GM19467 (cell line): Measurements from ENCODE around the gene CTBP2.
"Not testable (repeated sequence)": the region's sequence is repeated elsewhere in the genome, so short reads cannot be mapped to it uniquely, and the experiment has no call there.

Experiments
- ATAC-seq: cut with Tn5 transposase; IDR thresholded peaks from one replicate; pipeline ENCODE4 v1.9.1; 2021; ENCODE audit warnings: mild to moderate bottlenecking, moderate library complexity; ENCODE audit not compliant: unreplicated experiment

The CTBP2 gene

GRCh38 chr10:125089469-125089868 lies 70.9 kb downstream of the CTBP2 start:
- ATAC-seq: no peak

- no peak for ATAC-seq
Measured at GRCh38 chr10:125087897-125088215, 72.5 kb downstream of the CTBP2 start.

- ATAC-seq: no peak
Measured at GRCh38 chr10:125087191-125087896, 73.0 kb downstream of the CTBP2 start.

- no peak for ATAC-seq
Measured at GRCh38 chr10:125086691-125087090, 73.7 kb downstream of the CTBP2 start.

- ATAC-seq: no peak
Measured at GRCh38 chr10:125085258-125086054, 74.9 kb downstream of the CTBP2 start.

GRCh38 chr10:125084614-125085257 lies 75.6 kb downstream of the CTBP2 start:
- ATAC-seq: no peak

GRCh38 chr10:125084191-125084613 lies 76.2 kb downstream of the CTBP2 start:
- ATAC-seq: no peak

- ATAC-seq: no peak
Measured at GRCh38 chr10:125083576-125083920, 76.8 kb downstream of the CTBP2 start.

- no peak for ATAC-seq
Measured at GRCh38 chr10:125082881-125083575, 77.3 kb downstream of the CTBP2 start.

GRCh38 chr10:125082471-125082870 lies 77.9 kb downstream of the CTBP2 start:
- not testable (repeated sequence) for ATAC-seq

- no peak for ATAC-seq
Measured at GRCh38 chr10:125081931-125082330, 78.4 kb downstream of the CTBP2 start.

GRCh38 chr10:125080984-125081383 lies 79.4 kb downstream of the CTBP2 start:
- ATAC-seq: no peak

- no peak for ATAC-seq
Measured at GRCh38 chr10:125080296-125080695, 80.1 kb downstream of the CTBP2 start.

GRCh38 chr10:125079091-125079600 lies 81.2 kb downstream of the CTBP2 start:
- no peak for ATAC-seq

GRCh38 chr10:125076891-125077541 lies 83.3 kb downstream of the CTBP2 start:
- ATAC-seq: no peak

- ATAC-seq: no peak
Measured at GRCh38 chr10:125076121-125076825, 84.1 kb downstream of the CTBP2 start.

- ATAC-seq: no peak
Measured at GRCh38 chr10:125073996-125074395, 86.4 kb downstream of the CTBP2 start.

- ATAC-seq: no peak
Measured at GRCh38 chr10:125072794-125073193, 87.6 kb downstream of the CTBP2 start.

GRCh38 chr10:125071008-125071407 lies 89.4 kb downstream of the CTBP2 start:
- ATAC-seq: no peak

- no peak for ATAC-seq
Measured at GRCh38 chr10:125068406-125068805, 92.0 kb downstream of the CTBP2 start.
